H9 (cell line): ENCODE measurements around the gene ACTN3. TPM values are rescaled to one million over a fixed set of nuclear protein-coding genes. Genes with fewer than 3 reads are reported as not detected.
A peak's percentile ranks its signal among the peaks of the same experiment; 100 is the strongest.

Source experiments
- DNase-seq: peaks from one replicate; pipeline ENCODE4 v3.0.0-alpha.2; 2017
- H2AFZ ChIP-seq: one replicate; pipeline ENCODE4 v1.6.1; 2013; ENCODE audit warnings: mild to moderate bottlenecking, low read length, control low read depth, moderate library complexity
- H2AK5ac ChIP-seq: 2 replicates; pipeline ENCODE4 v1.6.1; 2013; ENCODE audit warnings: low read length, control low read depth, mixed read lengths; ENCODE audit not compliant: insufficient read length
- H2BK120ac ChIP-seq: one replicate; pipeline ENCODE4 v1.6.1; 2013; ENCODE audit warnings: low read depth, mild to moderate bottlenecking, low read length, control low read depth, inconsistent platforms; ENCODE audit not compliant: poor library complexity, severe bottlenecking
- H2BK12ac ChIP-seq: 2 replicates; pipeline ENCODE4 v1.6.1; 2013; ENCODE audit warnings: low read length, control low read depth, mixed read lengths, low read depth; ENCODE audit not compliant: insufficient read length
- H2BK15ac ChIP-seq: 2 replicates; pipeline ENCODE4 v1.6.1; 2013; ENCODE audit warnings: low read depth, low read length, control low read depth
- H2BK20ac ChIP-seq: one replicate; pipeline ENCODE4 v1.6.1; 2013; ENCODE audit warnings: low read depth, mild to moderate bottlenecking, low read length, control low read depth, inconsistent platforms; ENCODE audit not compliant: poor library complexity, severe bottlenecking
- H2BK5ac ChIP-seq: 2 replicates; pipeline ENCODE4 v1.6.1; 2013; ENCODE audit warnings: low read length, control low read depth, mixed read lengths; ENCODE audit not compliant: insufficient read length
- H3K14ac ChIP-seq: 2 replicates; pipeline ENCODE4 v1.6.1; 2013; ENCODE audit warnings: low read length, control low read depth; ENCODE audit not compliant: insufficient read depth
- H3K18ac ChIP-seq: 2 replicates; pipeline ENCODE4 v1.6.1; 2013; ENCODE audit warnings: low read depth, mild to moderate bottlenecking, mixed read lengths, low read length, control low read depth; ENCODE audit not compliant: insufficient read length
- H3K23ac ChIP-seq: 2 replicates; pipeline ENCODE4 v1.6.1; 2013; ENCODE audit warnings: low read length, control low read depth, mixed read lengths, low read depth; ENCODE audit not compliant: insufficient read length
- H3K23me2 ChIP-seq: 2 replicates; pipeline ENCODE4 v1.6.1; 2013; ENCODE audit warnings: low read depth, mild to moderate bottlenecking, mixed read lengths, low read length, control low read depth; ENCODE audit not compliant: insufficient read length, poor library complexity, severe bottlenecking
- H3K27ac ChIP-seq: 2 replicates; pipeline ENCODE4 v1.5.1; 2013; ENCODE audit warnings: low read length, control low read depth, mixed read lengths, low read depth; ENCODE audit not compliant: insufficient read length
- H3K27me3 ChIP-seq: 2 replicates; pipeline ENCODE4 v1.6.1; 2013; ENCODE audit warnings: low read length, control low read depth, inconsistent platforms; ENCODE audit not compliant: insufficient read depth
- H3K4ac ChIP-seq: 2 replicates; pipeline ENCODE4 v1.6.1; 2013; ENCODE audit warnings: low read depth, mild to moderate bottlenecking, control low read depth, inconsistent platforms, low read length, moderate library complexity
- H3K4me1 ChIP-seq: 2 replicates; pipeline ENCODE4 v1.6.1; 2013; ENCODE audit warnings: low read length, control low read depth, inconsistent platforms; ENCODE audit not compliant: insufficient read depth
- H3K4me2 ChIP-seq: 2 replicates; pipeline ENCODE4 v1.6.1; 2013; ENCODE audit warnings: low read length, control low read depth, mixed read lengths; ENCODE audit not compliant: insufficient read length, insufficient read depth
- H3K56ac ChIP-seq: 2 replicates; pipeline ENCODE4 v1.6.1; 2013; ENCODE audit warnings: low read depth, mild to moderate bottlenecking, mixed read lengths, low read length, control low read depth; ENCODE audit not compliant: insufficient read length
- H3K79me1 ChIP-seq: 2 replicates; pipeline ENCODE4 v1.6.1; 2013; ENCODE audit warnings: low read depth, mild to moderate bottlenecking, moderate library complexity, low read length, control low read depth, inconsistent platforms; ENCODE audit not compliant: insufficient read depth, poor library complexity, severe bottlenecking
- H3K79me2 ChIP-seq: 2 replicates; pipeline ENCODE4 v1.6.1; 2013; ENCODE audit warnings: low read length, control low read depth, inconsistent platforms; ENCODE audit not compliant: insufficient read depth
- H3K9ac ChIP-seq: 2 replicates; pipeline ENCODE4 v1.6.1; 2013; ENCODE audit warnings: low read length, control low read depth, mixed read lengths; ENCODE audit not compliant: insufficient read length; ENCODE audit errors: extremely low read depth
- H3K9me3 ChIP-seq: one replicate; pipeline ENCODE4 v1.6.1; 2013; ENCODE audit warnings: low read depth, low read length, inconsistent platforms; ENCODE audit not compliant: control insufficient read depth
- H3T11ph ChIP-seq: one replicate; pipeline ENCODE4 v1.6.1; 2013; ENCODE audit warnings: mild to moderate bottlenecking, low read length, control low read depth, inconsistent platforms
- H4K20me1 ChIP-seq: one replicate; pipeline ENCODE4 v1.6.1; 2013; ENCODE audit not compliant: control insufficient read depth, insufficient read length, insufficient read depth
- H4K5ac ChIP-seq: 2 replicates; pipeline ENCODE4 v1.6.1; 2013; ENCODE audit warnings: low read depth, mild to moderate bottlenecking, mixed read lengths, low read length, control low read depth; ENCODE audit not compliant: insufficient read length
- H4K8ac ChIP-seq: replicated peaks from 2 replicates; pipeline ENCODE4 v1.6.1; 2013; ENCODE audit warnings: low read length, control low read depth, mixed read lengths, low read depth; ENCODE audit not compliant: insufficient read length
- H4K91ac ChIP-seq: 2 replicates; pipeline ENCODE4 v1.6.1; 2013; ENCODE audit warnings: low read depth, mild to moderate bottlenecking, moderate library complexity, mixed read lengths, low read length, control low read depth; ENCODE audit not compliant: insufficient read length
- H3K27ac Mint-ChIP-seq, 3 experiments: 2 replicates in 2 of 3; 3 replicates in 1 of 3; pipeline ENCODE4 v1.8.0; 2020 to 2021; ENCODE audit warnings: mixed read lengths in 3 of 3, mild to moderate bottlenecking in 1 of 3, moderate library complexity in 1 of 3
- H3K27me3 Mint-ChIP-seq: 2 replicates; pipeline ENCODE4 v1.8.0; 2021; ENCODE audit warnings: low read depth, mild to moderate bottlenecking, moderate library complexity, mixed read lengths
- H3K36me3 Mint-ChIP-seq, 3 experiments: 2 replicates in 2 of 3; 3 replicates in 1 of 3; pipeline ENCODE4 v1.8.0; 2020 to 2021; ENCODE audit warnings: low read depth in 3 of 3, mixed read lengths in 3 of 3; ENCODE audit not compliant: insufficient read depth in 1 of 3
- H3K4me1 Mint-ChIP-seq, 2 experiments: 2 replicates each; pipeline ENCODE4 v1.8.0; 2020; ENCODE audit warnings: mixed read lengths in 2 of 2
- H3K4me3 Mint-ChIP-seq, 2 experiments: 2 replicates in 1 of 2; 3 replicates in 1 of 2; pipeline ENCODE4 v1.8.0; 2020 to 2021; ENCODE audit warnings: mild to moderate bottlenecking in 2 of 2, mixed read lengths in 2 of 2, moderate library complexity in 1 of 2
- H3K9me3 Mint-ChIP-seq, 2 experiments: 2 replicates in 1 of 2; 3 replicates in 1 of 2; pipeline ENCODE4 v1.8.0; 2020; ENCODE audit warnings: mild to moderate bottlenecking in 2 of 2, mixed read lengths in 2 of 2, moderate library complexity in 1 of 2
- CTCF ChIP-seq: fragments of 200-600 bp; sonication (generic); conservative IDR thresholded peaks from 3 replicates; pipeline ENCODE4 v1.8.0; 2021; ENCODE audit warnings: antibody characterized with exemption, mild to moderate bottlenecking
- WGBS: extraction: QIAGEN DNeasy Blood & Tissue Kit; methylation state at CpG from one replicate; pipeline ENCODE4 v1.1.7; 2013; ENCODE audit warnings: missing lambda C conversion rate, low lambda C conversion rate, mixed read lengths; ENCODE audit not compliant: insufficient read length; ENCODE audit errors: extremely low coverage; 5-methylcytosine and 5-hydroxymethylcytosine counted together
- total RNA-seq: library from RNA; stranded (reverse); gene quantifications from 2 replicates; pipeline ENCODE4 v1.2.1, GENCODE V29; 2021

Gene ACTN3
- total RNA-seq, 1 experiment from 2014 or later: 45.7 TPM

- Histone ChIP-seq H3K4me2 (no peak overlapping the region), H3K14ac (no peak overlapping the region), H3K9ac (no peak overlapping the region), H3K79me2 (no peaks in the 10 kb centered on the region), H2BK12ac (no peak overlapping the region), H2AFZ (no peak overlapping the region), H4K91ac (no peak overlapping the region), H3T11ph (no peak overlapping the region), H3K27me3 (no peaks in the 10 kb centered on the region), H3K79me1 (no peaks in the 10 kb centered on the region), H2BK120ac (no peak overlapping the region), H3K9me3 (no peaks in the 10 kb centered on the region), H2AK5ac (no peak overlapping the region), H2BK5ac (no peak overlapping the region), H4K20me1 (no peaks in the 10 kb centered on the region), H3K27ac (no peak overlapping the region), H3K4me1 (no peaks in the 10 kb centered on the region), H4K8ac (no peak overlapping the region), H3K23me2 (no peaks in the 10 kb centered on the region), H3K18ac (no peak overlapping the region), H3K4ac (no peak overlapping the region), H4K5ac (no peak overlapping the region), H2BK15ac (no peak overlapping the region), H3K56ac (no peak overlapping the region), H3K23ac (no peak overlapping the region), H2BK20ac (no peak overlapping the region)
- no CpG with 5 or more reads among the region's 6 CpGs for WGBS
- no peak for TF ChIP-seq CTCF
- H3K9me3 Mint-ChIP-seq: no peaks in the 10 kb centered on the region
- DNase-seq: no peak
- H3K27me3 Mint-ChIP-seq: no peaks in the 10 kb centered on the region
- H3K36me3 Mint-ChIP-seq: peaks cover 2 to 33% (median 24%) of the 10 kb centered on the region in 3 experiments; a peak in 5 of 7 replicates
- no peak overlapping the region for H3K4me3 Mint-ChIP-seq
- peak overlapping the region in 1 of 3 experiments; percentile 68; a peak in 2 of 7 replicates for H3K27ac Mint-ChIP-seq
- H3K4me1 Mint-ChIP-seq: peaks cover 12 to 13% of the 10 kb centered on the region in 2 experiments
Observed at GRCh38 chr11:66532784-66533183, 13.9 kb upstream of the ACTN3 start.
